H9 (cell line): Measurements from ENCODE around the gene TMC2. TPM values are rescaled to one million over a fixed set of nuclear protein-coding genes. Genes with fewer than 3 reads are reported as not detected.

Experiments
- DNase-seq: peaks from one replicate; pipeline ENCODE4 v3.0.0-alpha.2; 2017
- H2AFZ ChIP-seq: one replicate; pipeline ENCODE4 v1.6.1; 2013; ENCODE audit warnings: mild to moderate bottlenecking, low read length, control low read depth, moderate library complexity
- H2AK5ac ChIP-seq: 2 replicates; pipeline ENCODE4 v1.6.1; 2013; ENCODE audit warnings: low read length, control low read depth, mixed read lengths; ENCODE audit not compliant: insufficient read length
- H2BK120ac ChIP-seq: one replicate; pipeline ENCODE4 v1.6.1; 2013; ENCODE audit warnings: low read depth, mild to moderate bottlenecking, low read length, control low read depth, inconsistent platforms; ENCODE audit not compliant: poor library complexity, severe bottlenecking
- H2BK12ac ChIP-seq: 2 replicates; pipeline ENCODE4 v1.6.1; 2013; ENCODE audit warnings: low read length, control low read depth, mixed read lengths, low read depth; ENCODE audit not compliant: insufficient read length
- H2BK15ac ChIP-seq: 2 replicates; pipeline ENCODE4 v1.6.1; 2013; ENCODE audit warnings: low read depth, low read length, control low read depth
- H2BK20ac ChIP-seq: one replicate; pipeline ENCODE4 v1.6.1; 2013; ENCODE audit warnings: low read depth, mild to moderate bottlenecking, low read length, control low read depth, inconsistent platforms; ENCODE audit not compliant: poor library complexity, severe bottlenecking
- H2BK5ac ChIP-seq: 2 replicates; pipeline ENCODE4 v1.6.1; 2013; ENCODE audit warnings: low read length, control low read depth, mixed read lengths; ENCODE audit not compliant: insufficient read length
- H3K14ac ChIP-seq: 2 replicates; pipeline ENCODE4 v1.6.1; 2013; ENCODE audit warnings: low read length, control low read depth; ENCODE audit not compliant: insufficient read depth
- H3K18ac ChIP-seq: 2 replicates; pipeline ENCODE4 v1.6.1; 2013; ENCODE audit warnings: low read depth, mild to moderate bottlenecking, mixed read lengths, low read length, control low read depth; ENCODE audit not compliant: insufficient read length
- H3K23ac ChIP-seq: 2 replicates; pipeline ENCODE4 v1.6.1; 2013; ENCODE audit warnings: low read length, control low read depth, mixed read lengths, low read depth; ENCODE audit not compliant: insufficient read length
- H3K23me2 ChIP-seq: 2 replicates; pipeline ENCODE4 v1.6.1; 2013; ENCODE audit warnings: low read depth, mild to moderate bottlenecking, mixed read lengths, low read length, control low read depth; ENCODE audit not compliant: insufficient read length, poor library complexity, severe bottlenecking
- H3K27ac ChIP-seq: 2 replicates; pipeline ENCODE4 v1.5.1; 2013; ENCODE audit warnings: low read length, control low read depth, mixed read lengths, low read depth; ENCODE audit not compliant: insufficient read length
- H3K27me3 ChIP-seq: 2 replicates; pipeline ENCODE4 v1.6.1; 2013; ENCODE audit warnings: low read length, control low read depth, inconsistent platforms; ENCODE audit not compliant: insufficient read depth
- H3K4ac ChIP-seq: 2 replicates; pipeline ENCODE4 v1.6.1; 2013; ENCODE audit warnings: low read depth, mild to moderate bottlenecking, control low read depth, inconsistent platforms, low read length, moderate library complexity
- H3K4me1 ChIP-seq: 2 replicates; pipeline ENCODE4 v1.6.1; 2013; ENCODE audit warnings: low read length, control low read depth, inconsistent platforms; ENCODE audit not compliant: insufficient read depth
- H3K4me2 ChIP-seq: 2 replicates; pipeline ENCODE4 v1.6.1; 2013; ENCODE audit warnings: low read length, control low read depth, mixed read lengths; ENCODE audit not compliant: insufficient read length, insufficient read depth
- H3K56ac ChIP-seq: 2 replicates; pipeline ENCODE4 v1.6.1; 2013; ENCODE audit warnings: low read depth, mild to moderate bottlenecking, mixed read lengths, low read length, control low read depth; ENCODE audit not compliant: insufficient read length
- H3K79me1 ChIP-seq: 2 replicates; pipeline ENCODE4 v1.6.1; 2013; ENCODE audit warnings: low read depth, mild to moderate bottlenecking, moderate library complexity, low read length, control low read depth, inconsistent platforms; ENCODE audit not compliant: insufficient read depth, poor library complexity, severe bottlenecking
- H3K79me2 ChIP-seq: 2 replicates; pipeline ENCODE4 v1.6.1; 2013; ENCODE audit warnings: low read length, control low read depth, inconsistent platforms; ENCODE audit not compliant: insufficient read depth
- H3K9ac ChIP-seq: 2 replicates; pipeline ENCODE4 v1.6.1; 2013; ENCODE audit warnings: low read length, control low read depth, mixed read lengths; ENCODE audit not compliant: insufficient read length; ENCODE audit errors: extremely low read depth
- H3K9me3 ChIP-seq: one replicate; pipeline ENCODE4 v1.6.1; 2013; ENCODE audit warnings: low read depth, low read length, inconsistent platforms; ENCODE audit not compliant: control insufficient read depth
- H3T11ph ChIP-seq: one replicate; pipeline ENCODE4 v1.6.1; 2013; ENCODE audit warnings: mild to moderate bottlenecking, low read length, control low read depth, inconsistent platforms
- H4K20me1 ChIP-seq: one replicate; pipeline ENCODE4 v1.6.1; 2013; ENCODE audit not compliant: control insufficient read depth, insufficient read length, insufficient read depth
- H4K5ac ChIP-seq: 2 replicates; pipeline ENCODE4 v1.6.1; 2013; ENCODE audit warnings: low read depth, mild to moderate bottlenecking, mixed read lengths, low read length, control low read depth; ENCODE audit not compliant: insufficient read length
- H4K8ac ChIP-seq: replicated peaks from 2 replicates; pipeline ENCODE4 v1.6.1; 2013; ENCODE audit warnings: low read length, control low read depth, mixed read lengths, low read depth; ENCODE audit not compliant: insufficient read length
- H4K91ac ChIP-seq: 2 replicates; pipeline ENCODE4 v1.6.1; 2013; ENCODE audit warnings: low read depth, mild to moderate bottlenecking, moderate library complexity, mixed read lengths, low read length, control low read depth; ENCODE audit not compliant: insufficient read length
- H3K27ac Mint-ChIP-seq, 3 experiments: 2 replicates in 2 of 3; 3 replicates in 1 of 3; pipeline ENCODE4 v1.8.0; 2020 to 2021; ENCODE audit warnings: mixed read lengths in 3 of 3, mild to moderate bottlenecking in 1 of 3, moderate library complexity in 1 of 3
- H3K27me3 Mint-ChIP-seq: 2 replicates; pipeline ENCODE4 v1.8.0; 2021; ENCODE audit warnings: low read depth, mild to moderate bottlenecking, moderate library complexity, mixed read lengths
- H3K36me3 Mint-ChIP-seq, 3 experiments: 2 replicates in 2 of 3; 3 replicates in 1 of 3; pipeline ENCODE4 v1.8.0; 2020 to 2021; ENCODE audit warnings: low read depth in 3 of 3, mixed read lengths in 3 of 3; ENCODE audit not compliant: insufficient read depth in 1 of 3
- H3K4me1 Mint-ChIP-seq, 2 experiments: 2 replicates each; pipeline ENCODE4 v1.8.0; 2020; ENCODE audit warnings: mixed read lengths in 2 of 2
- H3K4me3 Mint-ChIP-seq, 2 experiments: 2 replicates in 1 of 2; 3 replicates in 1 of 2; pipeline ENCODE4 v1.8.0; 2020 to 2021; ENCODE audit warnings: mild to moderate bottlenecking in 2 of 2, mixed read lengths in 2 of 2, moderate library complexity in 1 of 2
- H3K9me3 Mint-ChIP-seq, 2 experiments: 2 replicates in 1 of 2; 3 replicates in 1 of 2; pipeline ENCODE4 v1.8.0; 2020; ENCODE audit warnings: mild to moderate bottlenecking in 2 of 2, mixed read lengths in 2 of 2, moderate library complexity in 1 of 2
- WGBS: extraction: QIAGEN DNeasy Blood & Tissue Kit; methylation state at CpG from one replicate; pipeline ENCODE4 v1.1.7; 2013; ENCODE audit warnings: missing lambda C conversion rate, low lambda C conversion rate, mixed read lengths; ENCODE audit not compliant: insufficient read length; ENCODE audit errors: extremely low coverage; 5-methylcytosine and 5-hydroxymethylcytosine counted together
- total RNA-seq: library from RNA; stranded (reverse); gene quantifications from 2 replicates; pipeline ENCODE4 v1.2.1, GENCODE V29; 2021
- TF ChIP-seq, protein P1 (sequence below): fragments of 200-600 bp; sonication (generic); conservative IDR thresholded peaks from 3 replicates; pipeline ENCODE4 v1.8.0; 2021; ENCODE audit warnings: antibody characterized with exemption, mild to moderate bottlenecking

TMC2 gene
- total RNA-seq, 1 experiment from 2014 or later, result not detected

GRCh38 chr20:2541940-2542339 is 5.6 kb downstream of the TMC2 start:
- Histone ChIP-seq H2BK20ac (no peak overlapping the region), H3K27me3 (no peaks in the 10 kb centered on the region), H2BK15ac (no peak overlapping the region), H3K18ac (no peak overlapping the region), H3K23ac (no peak overlapping the region), H4K8ac (no peak overlapping the region), H3K9ac (no peak overlapping the region), H3K27ac (no peak overlapping the region), H3K4me2 (no peak overlapping the region), H2AFZ (no peak overlapping the region), H2BK120ac (no peak overlapping the region), H3K14ac (no peak overlapping the region), H3K9me3 (no peaks in the 10 kb centered on the region), H2AK5ac (no peak overlapping the region), H4K5ac (no peak overlapping the region), H3K56ac (no peak overlapping the region), H3K79me1 (no peaks in the 10 kb centered on the region), H3K23me2 (no peaks in the 10 kb centered on the region), H3K4ac (no peak overlapping the region), H2BK5ac (no peak overlapping the region), H3K4me1 (no peaks in the 10 kb centered on the region), H3T11ph (no peak overlapping the region), H4K91ac (no peak overlapping the region), H2BK12ac (no peak overlapping the region), H3K79me2 (no peaks in the 10 kb centered on the region), H4K20me1 (no peaks in the 10 kb centered on the region)
- Mint-ChIP-seq H3K27me3 (peaks cover 72% of the 10 kb centered on the region), H3K36me3 (no peaks in the 10 kb centered on the region), H3K4me1 (peaks cover 0 to 1% of the 10 kb centered on the region in 2 experiments; a peak in 1 of 4 replicates), H3K9me3 (no peaks in the 10 kb centered on the region), H3K4me3 (no peak overlapping the region), H3K27ac (no peak overlapping the region)
- TF ChIP-seq, protein P1, sequence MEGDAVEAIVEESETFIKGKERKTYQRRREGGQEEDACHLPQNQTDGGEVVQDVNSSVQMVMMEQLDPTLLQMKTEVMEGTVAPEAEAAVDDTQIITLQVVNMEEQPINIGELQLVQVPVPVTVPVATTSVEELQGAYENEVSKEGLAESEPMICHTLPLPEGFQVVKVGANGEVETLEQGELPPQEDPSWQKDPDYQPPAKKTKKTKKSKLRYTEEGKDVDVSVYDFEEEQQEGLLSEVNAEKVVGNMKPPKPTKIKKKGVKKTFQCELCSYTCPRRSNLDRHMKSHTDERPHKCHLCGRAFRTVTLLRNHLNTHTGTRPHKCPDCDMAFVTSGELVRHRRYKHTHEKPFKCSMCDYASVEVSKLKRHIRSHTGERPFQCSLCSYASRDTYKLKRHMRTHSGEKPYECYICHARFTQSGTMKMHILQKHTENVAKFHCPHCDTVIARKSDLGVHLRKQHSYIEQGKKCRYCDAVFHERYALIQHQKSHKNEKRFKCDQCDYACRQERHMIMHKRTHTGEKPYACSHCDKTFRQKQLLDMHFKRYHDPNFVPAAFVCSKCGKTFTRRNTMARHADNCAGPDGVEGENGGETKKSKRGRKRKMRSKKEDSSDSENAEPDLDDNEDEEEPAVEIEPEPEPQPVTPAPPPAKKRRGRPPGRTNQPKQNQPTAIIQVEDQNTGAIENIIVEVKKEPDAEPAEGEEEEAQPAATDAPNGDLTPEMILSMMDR, result no peak
- WGBS, result no CpG with 5 or more reads among the region's 2 CpGs
- no peak for DNase-seq
